Suprapubic skin (tissue), 4 donors: ENCODE results near the gene ENG. TPM values are rescaled to one million over a fixed set of nuclear protein-coding genes. Genes with fewer than 3 reads are reported as not detected.
A peak's percentile ranks its signal among the peaks of the same experiment; 100 is the strongest.
"Not testable (repeated sequence)": the region's sequence is repeated elsewhere in the genome, so short reads cannot be mapped to it uniquely, and the experiment has no call there.

Experiments
- DNase-seq, 2 donors: peaks; one replicate each; pipeline ENCODE4 v3.0.0-alpha.2; 2019; ENCODE audit warnings: low spot score in 2 of 2
- H3K27ac ChIP-seq: fragments of 200-600 bp; sonication (generic); one replicate; pipeline ENCODE4 v1.5.1; 2019
- H3K27me3 ChIP-seq: fragments of 200-600 bp; sonication (generic); one replicate; pipeline ENCODE4 v1.5.1; 2019
- H3K36me3 ChIP-seq: fragments of 200-600 bp; sonication (generic); one replicate; pipeline ENCODE4 v1.5.1; 2019
- H3K4me1 ChIP-seq: fragments of 200-600 bp; sonication (generic); one replicate; pipeline ENCODE4 v1.5.1; 2019
- H3K4me3 ChIP-seq: fragments of 200-600 bp; sonication (generic); one replicate; pipeline ENCODE4 v1.5.1; 2019; ENCODE audit warnings: mild to moderate bottlenecking
- H3K9me3 ChIP-seq: fragments of 200-600 bp; sonication (generic); one replicate; pipeline ENCODE4 v1.5.1; 2019
- CTCF ChIP-seq, 2 donors: fragments of 200-600 bp in 1 of 2; fragments of 450-650 bp in 1 of 2; sonication (generic) in 1 of 2; IDR thresholded peaks; one replicate each; pipeline ENCODE4 v1.5.1; 2016 to 2019; ENCODE audit warnings: antibody characterized with exemption in 2 of 2, mild to moderate bottlenecking in 1 of 2, moderate library complexity in 1 of 2
- EP300 ChIP-seq: sonication (generic); formaldehyde crosslinking; IDR thresholded peaks from one replicate; pipeline ENCODE4 v1.6.1; 2017; ENCODE audit warnings: antibody characterized with exemption
- POLR2A ChIP-seq, 2 donors: fragments of 450-650 bp; IDR thresholded peaks; one replicate each; pipeline ENCODE4 v1.6.1; 2017; ENCODE audit warnings: antibody characterized with exemption in 2 of 2, mild to moderate bottlenecking in 2 of 2, moderate library complexity in 2 of 2
- POLR2AphosphoS5 ChIP-seq, 3 donors: sonication (generic); formaldehyde crosslinking; IDR thresholded peaks; one replicate each; pipeline ENCODE4 v1.6.1; 2017; ENCODE audit warnings: antibody characterized with exemption in 3 of 3
- WGBS: methylation state at CpG from one replicate; pipeline ENCODE4 v1.1.5; 2018; 5-methylcytosine and 5-hydroxymethylcytosine counted together
- total RNA-seq, 4 donors: library from RNA; depleted of rRNA; stranded (reverse); fragments of >200 nt; gene quantifications; one replicate each; pipeline ENCODE4 v1.1.0, GENCODE V29; 2016

The ENG gene
- total RNA-seq, 4 donors from 2014 or later, result 17.2 to 38.7 (median 31.2) TPM

GRCh38 chr9:127873886-127874285, 19.4 kb upstream of the ENG start:
- peak overlapping the region; percentile 4 for H3K4me3 ChIP-seq
- peaks cover 11% of the 10 kb centered on the region for H3K36me3 ChIP-seq
- H3K4me1 ChIP-seq, result peaks cover 53% of the 10 kb centered on the region
- TF ChIP-seq CTCF (IDR thresholded peaks at IDR 0.05), result no peak
- no peak for TF ChIP-seq POLR2A (IDR thresholded peaks at IDR 0.05)
- TF ChIP-seq EP300, result no peak
- H3K27me3 ChIP-seq, result no peaks in the 10 kb centered on the region
- WGBS, result 39% methylated on average over 2 of the region's 10 CpGs
- peak in 1 of 2 donors; percentile 83 for DNase-seq
- H3K9me3 ChIP-seq, result no peaks in the 10 kb centered on the region
- H3K27ac ChIP-seq, result peak overlapping the region; percentile 17

- peaks cover 48% of the 10 kb centered on the region for H3K4me1 ChIP-seq
These were observed 18.8 kb upstream of the ENG start for GRCh38 chr9:127873223-127873691.

GRCh38 chr9:127872369-127873222, 18.1 kb upstream of the ENG start:
- H3K4me1 ChIP-seq, result peaks cover 42% of the 10 kb centered on the region
- peak in 1 of 2 donors; percentile 57 for DNase-seq
- no peaks in the 10 kb centered on the region for H3K27me3 ChIP-seq
- H3K4me3 ChIP-seq, result no peak overlapping the region
- no peak for TF ChIP-seq CTCF (IDR thresholded peaks at IDR 0.05)
- no peak for TF ChIP-seq POLR2A (IDR thresholded peaks at IDR 0.05)
- TF ChIP-seq POLR2AphosphoS5 (IDR thresholded peaks at IDR 0.05), result no peak
- no peak for TF ChIP-seq EP300
- H3K9me3 ChIP-seq, result no peaks in the 10 kb centered on the region
- WGBS, result 96% methylated on average over 14 of the region's 20 CpGs
- no peak overlapping the region for H3K27ac ChIP-seq
- H3K36me3 ChIP-seq, result peaks cover 22% of the 10 kb centered on the region

More at GRCh38 chr9:127873223-127873691, 18.8 kb upstream of the ENG start:
- Histone ChIP-seq H3K9me3 (no peaks in the 10 kb centered on the region), H3K27ac (no peak overlapping the region), H3K36me3 (peaks cover 15% of the 10 kb centered on the region), H3K4me3 (no peak overlapping the region), H3K27me3 (no peaks in the 10 kb centered on the region)
- WGBS, result 68% methylated on average over 10 of the region's 19 CpGs
- peak in 1 of 2 donors; percentile 63 for DNase-seq
- no peak for TF ChIP-seq POLR2A (IDR thresholded peaks at IDR 0.05)
- no peak for TF ChIP-seq EP300
- TF ChIP-seq POLR2AphosphoS5 (IDR thresholded peaks at IDR 0.05), result no peak
- no peak for TF ChIP-seq CTCF (IDR thresholded peaks at IDR 0.05)

GRCh38 chr9:127871531-127871930, 17.1 kb upstream of the ENG start:
- Histone ChIP-seq H3K27ac (no peak overlapping the region), H3K9me3 (no peaks in the 10 kb centered on the region), H3K36me3 (peaks cover 26% of the 10 kb centered on the region), H3K27me3 (no peaks in the 10 kb centered on the region), H3K4me1 (peaks cover 33% of the 10 kb centered on the region), H3K4me3 (no peak overlapping the region)
- WGBS, result 92% methylated on average over 9 of the region's 9 CpGs
- no peak for TF ChIP-seq POLR2AphosphoS5 (IDR thresholded peaks at IDR 0.05)
- TF ChIP-seq POLR2A (IDR thresholded peaks at IDR 0.05), result no peak
- no peak for TF ChIP-seq CTCF (IDR thresholded peaks at IDR 0.05)
- no peak for TF ChIP-seq EP300
- DNase-seq, result peak in 1 of 2 donors; percentile 58

- WGBS, result 90% methylated on average over 12 of the region's 12 CpGs
- H3K9me3 ChIP-seq, result no peaks in the 10 kb centered on the region
- DNase-seq, result no peak
- peaks cover 26% of the 10 kb centered on the region for H3K36me3 ChIP-seq
- TF ChIP-seq POLR2A (IDR thresholded peaks at IDR 0.05), result no peak
- TF ChIP-seq EP300, result no peak
- TF ChIP-seq POLR2AphosphoS5 (IDR thresholded peaks at IDR 0.05), result no peak
- TF ChIP-seq CTCF (IDR thresholded peaks at IDR 0.05), result no peak
- H3K27ac ChIP-seq, result no peak overlapping the region
- no peak overlapping the region for H3K4me3 ChIP-seq
- H3K27me3 ChIP-seq, result no peaks in the 10 kb centered on the region
- H3K4me1 ChIP-seq, result peaks cover 27% of the 10 kb centered on the region
These were observed 16.4 kb upstream of the ENG start for GRCh38 chr9:127870887-127871286.

GRCh38 chr9:127870153-127870491, 15.7 kb upstream of the ENG start:
- peaks cover 19% of the 10 kb centered on the region for H3K4me1 ChIP-seq
- H3K9me3 ChIP-seq, H3K27me3 ChIP-seq, H3K27ac ChIP-seq, DNase-seq, H3K4me3 ChIP-seq: not testable (repeated sequence)
- peaks cover 26% of the 10 kb centered on the region for H3K36me3 ChIP-seq
- 66% methylated on average over 9 of the region's 9 CpGs for WGBS
